K562 (cell line): ENCODE results near the gene ZNF362. TPM values are rescaled to one million over a fixed set of nuclear protein-coding genes. Genes with fewer than 3 reads are reported as not detected.
A peak's percentile ranks its signal among the peaks of the same experiment; 100 is the strongest.

Experiments
- ATAC-seq: fragments of 200-7000 bp; cut with Tn5 transposase; 3 replicates; pipeline ENCODE4 v1.9.1; 2020; ENCODE audit warnings: moderate library complexity
- BruUV-seq: library from RNA; stranded (reverse); fragments of 400-500 nt; replicated peaks from 2 replicates; lab custom pipeline; 2021; lab: Mats Ljungman, UMichigan
- CTCF ChIA-PET: fragments of 300-600 bp; formaldehyde crosslinking; extraction: SDS; loops from one replicate; lab custom pipeline; 2021; ENCODE audit warnings: low intra/inter-chr PET ratio; lab: Yijun Ruan, JAX
- POLR2A ChIA-PET: fragments of 300-600, 350-650 bp; sonication (Branson Sonifier 250); formaldehyde crosslinking; extraction: SDS; loops from one replicate; lab custom pipeline; 2021; ENCODE audit warnings: antibody characterized with exemption, inconsistent platforms; lab: Yijun Ruan, JAX
- DNase-seq, 4 experiments: peaks; one replicate each; pipeline versions ENCODE4 v3.0.0 to v3.0.0-alpha.2; 2011 to 2018; ENCODE audit warnings: low spot score in 3 of 4, mixed read lengths in 3 of 4; ENCODE audit errors: extremely low read depth in 1 of 4
- FAIRE-seq: peaks from 2 replicates; lab custom pipeline; 2011; peaks lifted over from hg19 to GRCh38; lab: Jason Lieb, UNC
- H2AFZ ChIP-seq: 2 replicates; pipeline ENCODE4 v1.6.0; 2011; ENCODE audit warnings: low read depth, low read length, control low read depth, inconsistent platforms
- H3K27ac ChIP-seq: fragments of 200-600 bp; 3 replicates; pipeline ENCODE4 v1.8.0; 2011; ENCODE audit warnings: low read depth, mild to moderate bottlenecking, control low read depth, inconsistent platforms, low read length, moderate library complexity, mixed read lengths; ENCODE audit errors: extremely low read depth
- H3K27me3 ChIP-seq, 2 experiments: fragments of 300-600 bp in 1 of 2; 2 replicates in 1 of 2; 3 replicates in 1 of 2; pipeline versions ENCODE4 v1.6.0 to v1.8.0; 2011; ENCODE audit warnings: inconsistent platforms in 2 of 2, low read length in 2 of 2, mild to moderate bottlenecking in 1 of 2, mixed read lengths in 1 of 2, moderate library complexity in 1 of 2; ENCODE audit not compliant: control insufficient read depth in 2 of 2, insufficient read depth in 2 of 2
- H3K36me3 ChIP-seq: fragments of 300-600 bp; 3 replicates; pipeline ENCODE4 v1.8.0; 2011; ENCODE audit warnings: mild to moderate bottlenecking, low read length, inconsistent platforms; ENCODE audit not compliant: control insufficient read depth, insufficient read depth
- H3K4me1 ChIP-seq, 2 experiments: fragments of 200-600 bp in 1 of 2; replicated peaks in 1 of 2; 2 replicates in 1 of 2; 3 replicates in 1 of 2; pipeline versions ENCODE4 v1.5.1 to v1.8.0; 2011; ENCODE audit warnings: inconsistent platforms in 2 of 2, low read length in 2 of 2, mild to moderate bottlenecking in 1 of 2, mixed read lengths in 1 of 2, moderate library complexity in 1 of 2; ENCODE audit not compliant: control insufficient read depth in 2 of 2, insufficient read depth in 2 of 2
- H3K4me2 ChIP-seq: 2 replicates; pipeline ENCODE4 v1.6.1; 2011; ENCODE audit warnings: low read length, control low read depth, inconsistent platforms, mixed read lengths; ENCODE audit not compliant: insufficient read depth
- H3K4me3 ChIP-seq: fragments of 200-600 bp; sonication (generic), shearing (Covaris generic); 2 replicates; pipeline ENCODE4 v1.5.1; 2016; ENCODE audit warnings: control low read depth, inconsistent platforms
- H3K79me2 ChIP-seq: fragments of 200-600 bp; 3 replicates; pipeline ENCODE4 v1.8.0; 2011; ENCODE audit warnings: low read length, inconsistent platforms; ENCODE audit not compliant: control insufficient read depth, insufficient read depth
- H3K9ac ChIP-seq, 2 experiments: 2 replicates each; pipeline versions ENCODE4 v1.6.0 to v1.6.1; 2011; ENCODE audit warnings: low read depth in 2 of 2, low read length in 2 of 2, control low read depth in 1 of 2, inconsistent platforms in 1 of 2, mild to moderate bottlenecking in 1 of 2, mixed read lengths in 1 of 2; ENCODE audit not compliant: insufficient read depth in 1 of 2
- H3K9me1 ChIP-seq: one replicate; pipeline ENCODE4 v1.6.0; 2011; ENCODE audit warnings: inconsistent platforms, mild to moderate bottlenecking, low read length, moderate library complexity; ENCODE audit not compliant: control insufficient read depth, insufficient read depth
- H3K9me3 ChIP-seq: replicated peaks from 2 replicates; pipeline ENCODE4 v1.5.1; 2011; ENCODE audit warnings: low read depth, low read length, inconsistent platforms; ENCODE audit not compliant: control insufficient read depth, insufficient read depth
- H4K20me1 ChIP-seq: replicated peaks from 2 replicates; pipeline ENCODE4 v1.6.1; 2011; ENCODE audit warnings: low read length, inconsistent platforms, mixed read lengths; ENCODE audit not compliant: control insufficient read depth, insufficient read depth
- BRF1 ChIP-seq: IDR thresholded peaks from 3 replicates; pipeline ENCODE4 v1.6.1; 2011; ENCODE audit warnings: borderline replicate concordance, mild to moderate bottlenecking; ENCODE audit not compliant: insufficient read length; ENCODE audit errors: extremely low read depth
- EP300 ChIP-seq: IDR thresholded peaks from 2 replicates; pipeline ENCODE4 v1.6.1; 2012; ENCODE audit warnings: low read length, improper control_type of control experiment
- HOXB6 ChIP-seq: fragments of 250-450 bp; sonication (Bioruptor Pico); IDR thresholded peaks from 2 replicates; pipeline ENCODE4 v1.5.1; 2022; ENCODE audit warnings: mild to moderate bottlenecking, borderline replicate concordance
- MEF2D ChIP-seq: conservative IDR thresholded peaks from 2 replicates; pipeline ENCODE4 v1.6.1; 2016; ENCODE audit warnings: low read depth, missing genetic modification characterization, missing compliant biosample characterization
- NR1H2 ChIP-seq: sonication (generic); formaldehyde crosslinking; IDR thresholded peaks from 2 replicates; pipeline ENCODE4 v1.4.0; 2020; ENCODE audit warnings: mild to moderate bottlenecking, missing genetic modification reagents
- POLR2AphosphoS5 ChIP-seq: IDR thresholded peaks from 2 replicates; pipeline ENCODE4 v1.6.1; 2011; ENCODE audit warnings: mild to moderate bottlenecking, low read depth, low read length, moderate library complexity; ENCODE audit not compliant: control insufficient read depth, insufficient read depth
- PRMT5 ChIP-seq: sonication (generic); formaldehyde crosslinking; IDR thresholded peaks from 2 replicates; pipeline ENCODE4 v1.5.0; 2020; ENCODE audit warnings: missing genetic modification reagents
- RBBP5 ChIP-seq: fragments of 200-600 bp; sonication (generic); IDR thresholded peaks from 2 replicates; pipeline ENCODE4 v1.6.1; 2012; ENCODE audit warnings: borderline replicate concordance, mild to moderate bottlenecking, low read length, control low read depth, inconsistent platforms; ENCODE audit not compliant: insufficient read depth, poor library complexity, severe bottlenecking
- TARDBP ChIP-seq: fragments of 450-650 bp; IDR thresholded peaks from 2 replicates; pipeline ENCODE4 v1.6.1; 2016
- ZNF12 ChIP-seq: sonication (generic); formaldehyde crosslinking; IDR thresholded peaks from 2 replicates; pipeline ENCODE4 v1.4.0; 2020; ENCODE audit warnings: mild to moderate bottlenecking, missing genetic modification reagents
- ZNF174 ChIP-seq: fragments of 250-450 bp; sonication (Bioruptor Pico); IDR thresholded peaks from 2 replicates; pipeline ENCODE4 v1.4.0; 2020; ENCODE audit warnings: mild to moderate bottlenecking
- WGBS: fragments of 100-300 bp; shearing (Covaris generic); methylation state at CpG from one replicate; pipeline ENCODE4 v1.1.6; 2016; ENCODE audit warnings: low coverage, mixed read lengths; ENCODE audit not compliant: insufficient coverage; ENCODE audit errors: missing lambda C conversion rate; 5-methylcytosine and 5-hydroxymethylcytosine counted together
- in situ Hi-C: fragments of 300-500 bp; cut with MboI; formaldehyde crosslinking; loops from 4 replicates; pipeline ENCODE4 v1.15.0; 2018; ENCODE audit warnings: inconsistent platforms, mixed read lengths
- intact Hi-C: fragments of 100-400 bp; cut with micrococcal nuclease; formaldehyde crosslinking; loops from 2 replicates; pipeline ENCODE4 v1.14.2; 2022
- polyA plus RNA-seq, 8 experiments: library from polyadenylated mRNA; depleted of rRNA in 4 of 8; stranded (reverse) in 5 of 8; unstranded in 3 of 8; fragments of >200 nt; fragmentation: Nextera tagmentation in 2 of 8; fragmentation: Illumina TruSeq in 1 of 8; extraction: Ambion mirVana in 2 of 8; extraction: Trizol in 1 of 8; gene quantifications; 2 replicates each; pipeline versions ENCODE4 v1.2.1 to v1.2.3, GENCODE V29; 2011 to 2014; ENCODE audit warnings: inconsistent platforms in 1 of 8, missing spikeins in 1 of 8
- total RNA-seq, 7 experiments: library from RNA; depleted of rRNA in 6 of 7; stranded (reverse); fragments of >200 nt in 6 of 7; fragmentation: Illumina TruSeq in 2 of 7; extraction: Trizol in 2 of 7; gene quantifications; 2 replicates each; pipeline versions ENCODE4 v1.2.1 to v1.2.3, GENCODE V29; 2011 to 2021; ENCODE audit warnings: low replicate concordance in 1 of 7
- TF ChIP-seq, protein P1 (sequence below): fragments of 250-450 bp; sonication (Bioruptor Pico); IDR thresholded peaks from 2 replicates; pipeline ENCODE4 v1.8.0; 2021; ENCODE audit warnings: mild to moderate bottlenecking, moderate library complexity
- TF ChIP-seq, protein P2 (sequence below): fragments of 250-450 bp; sonication (Bioruptor Pico); IDR thresholded peaks from 2 replicates; pipeline ENCODE4 v1.4.0; 2020; ENCODE audit warnings: mild to moderate bottlenecking

Gene ZNF362
- total and polyA plus RNA-seq, 9 of the 15 experiments (the other 6 are each of a cell fraction or from before 2014, with no cell fraction given), result 0.01 to 1.1 (median 0.35) TPM; not detected in 1

- Histone ChIP-seq H3K79me2 (no peaks in the 10 kb centered on the region), H3K4me2 (no peak overlapping the region), H3K4me3 (no peak overlapping the region), H3K9me1 (no peaks in the 10 kb centered on the region), H3K4me1 (peaks cover 0 to 6% of the 10 kb centered on the region in 2 experiments; a peak in 1 of 5 replicates), H3K9ac (no peak overlapping the region), H2AFZ (0 out of 2 replicates have a peak overlapping the region, but pooled peaks have one; percentile 41), H4K20me1 (peaks cover 4% of the 10 kb centered on the region; the same call in 1 of the 2 replicates), H3K27ac (no peak overlapping the region), H3K27me3 (peaks cover 0 to 23% of the 10 kb centered on the region in 2 experiments; a peak in 3 of 5 replicates), H3K9me3 (no peaks in the 10 kb centered on the region), H3K36me3 (no peaks in the 10 kb centered on the region)
- intact Hi-C loops, result loop anchor here (1.0 to 10.0 kb wide), 5 partner anchors 72 to 318 kb away; no protein-coding TSS in a partner anchor
- no TSS peak for BruUV-seq
- POLR2A ChIA-PET, result interaction anchor here (0.6 to 1.0 kb wide), 3 partner anchors 17 to 113 kb away, joined by 3 to 5 read pairs (median 4); no protein-coding TSS in a partner anchor
- CTCF ChIA-PET, result interaction anchor here (0.6 to 4.1 kb wide), 6 partner anchors 17 to 175 kb away, joined by 5 to 59 read pairs (median 8); no protein-coding TSS in a partner anchor
- ATAC-seq (no peak), DNase-seq (no peak), FAIRE-seq (no peak)
- in situ Hi-C loops, result loop anchor here (5.0 to 10.0 kb wide), 3 partner anchors 72 to 317 kb away; no protein-coding TSS in a partner anchor
- TF ChIP-seq, protein P1, sequence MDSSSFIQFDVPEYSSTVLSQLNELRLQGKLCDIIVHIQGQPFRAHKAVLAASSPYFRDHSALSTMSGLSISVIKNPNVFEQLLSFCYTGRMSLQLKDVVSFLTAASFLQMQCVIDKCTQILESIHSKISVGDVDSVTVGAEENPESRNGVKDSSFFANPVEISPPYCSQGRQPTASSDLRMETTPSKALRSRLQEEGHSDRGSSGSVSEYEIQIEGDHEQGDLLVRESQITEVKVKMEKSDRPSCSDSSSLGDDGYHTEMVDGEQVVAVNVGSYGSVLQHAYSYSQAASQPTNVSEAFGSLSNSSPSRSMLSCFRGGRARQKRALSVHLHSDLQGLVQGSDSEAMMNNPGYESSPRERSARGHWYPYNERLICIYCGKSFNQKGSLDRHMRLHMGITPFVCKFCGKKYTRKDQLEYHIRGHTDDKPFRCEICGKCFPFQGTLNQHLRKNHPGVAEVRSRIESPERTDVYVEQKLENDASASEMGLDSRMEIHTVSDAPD, result no peak
- TF ChIP-seq ZNF12 (CRISPR knock-in tag) (no peak), POLR2AphosphoS5 (no peak), MEF2D (tag) (no peak), TARDBP (no peak), NR1H2 (CRISPR knock-in tag) (no peak), PRMT5 (CRISPR knock-in tag) (no peak), BRF1 (no peak), HOXB6 (CRISPR knock-in tag) (no peak), EP300 (no peak), RBBP5 (no peak), ZNF174 (no peak)
- TF ChIP-seq, protein P2, sequence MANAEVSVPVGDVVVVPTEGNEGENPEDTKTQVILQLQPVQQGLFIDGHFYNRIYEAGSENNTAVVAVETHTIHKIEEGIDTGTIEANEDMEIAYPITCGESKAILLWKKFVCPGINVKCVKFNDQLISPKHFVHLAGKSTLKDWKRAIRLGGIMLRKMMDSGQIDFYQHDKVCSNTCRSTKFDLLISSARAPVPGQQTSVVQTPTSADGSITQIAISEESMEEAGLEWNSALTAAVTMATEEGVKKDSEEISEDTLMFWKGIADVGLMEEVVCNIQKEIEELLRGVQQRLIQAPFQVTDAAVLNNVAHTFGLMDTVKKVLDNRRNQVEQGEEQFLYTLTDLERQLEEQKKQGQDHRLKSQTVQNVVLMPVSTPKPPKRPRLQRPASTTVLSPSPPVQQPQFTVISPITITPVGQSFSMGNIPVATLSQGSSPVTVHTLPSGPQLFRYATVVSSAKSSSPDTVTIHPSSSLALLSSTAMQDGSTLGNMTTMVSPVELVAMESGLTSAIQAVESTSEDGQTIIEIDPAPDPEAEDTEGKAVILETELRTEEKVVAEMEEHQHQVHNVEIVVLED, result no peak
- WGBS, result 43% methylated on average over 15 of the region's 15 CpGs
These were observed 38.7 kb downstream of the ZNF362 start for GRCh38 chr1:33295023-33295422.
